ENCODE data around the gene ACP1. TPM values are rescaled to one million over a fixed set of nuclear protein-coding genes. Genes with fewer than 3 reads are reported as not detected.

Gene ACP1
- total RNA-seq, 2 donors from 2014 or later = 62.0 to 74.2 TPM

GRCh38 chr2:269356-270030 is 4.7 kb downstream of the ACP1 start:
- 54 to 56% methylated on average over 4 of the region's 4 CpGs for WGBS, 2 donors
- intact Hi-C loops (cut with DNase I) = no loop called here
- H3K27ac ChIP-seq = no peak overlapping the region
- DNase-seq = no peak
- TF ChIP-seq CTCF (IDR thresholded peaks at IDR 0.05) (no peak), POLR2A (IDR thresholded peaks at IDR 0.05) (no peak)
- H3K36me3 ChIP-seq (replicated peaks in 1 of 2; ENCODE audit: insufficient read depth in 1 of 2, low read depth in 2 of 2) = no peaks in the 10 kb centered on the region
- peaks cover 70% of the 10 kb centered on the region for H3K4me1 ChIP-seq
- no peak for ATAC-seq
- H3K27me3 ChIP-seq = no peaks in the 10 kb centered on the region
- no peak overlapping the region for H3K4me3 ChIP-seq
- no peaks in the 10 kb centered on the region for H3K9me3 ChIP-seq

- Histone ChIP-seq H3K4me1 (peaks cover 64% of the 10 kb centered on the region), H3K36me3 (replicated peaks in 1 of 2; ENCODE audit: insufficient read depth in 1 of 2, low read depth in 2 of 2) (no peaks in the 10 kb centered on the region), H3K9me3 (no peaks in the 10 kb centered on the region), H3K27me3 (no peaks in the 10 kb centered on the region), H3K4me3 (no peak overlapping the region), H3K27ac (no peak overlapping the region)
- intact Hi-C loops (cut with DNase I) = no loop called here
- TF ChIP-seq POLR2A (IDR thresholded peaks at IDR 0.05) (no peak), CTCF (IDR thresholded peaks at IDR 0.05) (no peak)
- ATAC-seq (no peak), DNase-seq (no peak)
- WGBS, 2 donors = 63 to 81% methylated on average over 4 of the region's 4 CpGs
These were observed 6.1 kb downstream of the ACP1 start for GRCh38 chr2:270861-271260.

- ATAC-seq (no peak), DNase-seq (no peak)
- Histone ChIP-seq H3K27me3 (no peaks in the 10 kb centered on the region), H3K9me3 (no peaks in the 10 kb centered on the region), H3K4me1 (peaks cover 58% of the 10 kb centered on the region), H3K27ac (no peak overlapping the region), H3K36me3 (replicated peaks in 1 of 2; ENCODE audit: insufficient read depth in 1 of 2, low read depth in 2 of 2) (peaks cover 0 to under 1% of the 10 kb centered on the region in 2 donors), H3K4me3 (no peak overlapping the region)
- intact Hi-C loops (cut with DNase I) = no loop called here
- 80 to 91% methylated on average over 12 of the region's 12 CpGs for WGBS, 2 donors
- TF ChIP-seq POLR2A (IDR thresholded peaks at IDR 0.05) (no peak), CTCF (IDR thresholded peaks at IDR 0.05) (no peak)
These were observed 7.2 kb downstream of the ACP1 start for GRCh38 chr2:271917-272316.

GRCh38 chr2:273333-273732 is 8.6 kb downstream of the ACP1 start:
- Histone ChIP-seq H3K36me3 (replicated peaks in 1 of 2; ENCODE audit: insufficient read depth in 1 of 2, low read depth in 2 of 2) (peaks cover 0 to 2% of the 10 kb centered on the region in 2 donors), H3K4me3 (no peak overlapping the region), H3K4me1 (peaks cover 65% of the 10 kb centered on the region), H3K9me3 (no peaks in the 10 kb centered on the region), H3K27me3 (no peaks in the 10 kb centered on the region), H3K27ac (peak overlapping the region in 1 of 4 donors; percentile 23)
- ATAC-seq = no peak
- TF ChIP-seq POLR2A (IDR thresholded peaks at IDR 0.05) = no peak
- no peak for TF ChIP-seq CTCF (IDR thresholded peaks at IDR 0.05)
- peak in 2 of 4 donors; percentile 31 to 38 for DNase-seq
- WGBS, 2 donors = 17 to 39% methylated on average over 6 of the region's 6 CpGs
- intact Hi-C loops (cut with DNase I) = no loop called here

- H3K27ac ChIP-seq = no peak overlapping the region
- ATAC-seq = no peak
- 80 to 92% methylated on average over 3 of the region's 3 CpGs for WGBS, 2 donors
These were observed 9.8 kb downstream of the ACP1 start for GRCh38 chr2:274503-274902.

More at GRCh38 chr2:274503-274902, 9.8 kb downstream of the ACP1 start:
- no peaks in the 10 kb centered on the region for H3K9me3 ChIP-seq
- TF ChIP-seq POLR2A (IDR thresholded peaks at IDR 0.05) (no peak), CTCF (IDR thresholded peaks at IDR 0.05) (peak in 2 of 7 experiments; percentile 9 to 19)
- DNase-seq = no peak
- H3K36me3 ChIP-seq (replicated peaks in 1 of 2; ENCODE audit: insufficient read depth in 1 of 2, low read depth in 2 of 2) = peaks cover 0 to 4% of the 10 kb centered on the region in 2 donors
- H3K27me3 ChIP-seq = no peaks in the 10 kb centered on the region
- intact Hi-C loops (cut with DNase I) = no loop called here
- peaks cover 69% of the 10 kb centered on the region for H3K4me1 ChIP-seq
- no peak overlapping the region for H3K4me3 ChIP-seq

Measured in body of pancreas (tissue), 4 donors.